Upper lobe of left lung (tissue), 6 donors: ENCODE measurements around the gene ALDH3B2. TPM values are rescaled to one million over a fixed set of nuclear protein-coding genes. Genes with fewer than 3 reads are reported as not detected.

ENCODE experiments used
- ATAC-seq, 2 donors: fragments of 200-7000 bp; cut with Tn5 transposase; one replicate each; pipeline ENCODE4 v1.9.1; 2022; ENCODE audit warnings: mild to moderate bottlenecking in 2 of 2, moderate library complexity in 2 of 2; ENCODE audit not compliant: low FRiP score in 2 of 2
- DNase-seq, 2 donors: peaks; one replicate each; pipeline ENCODE4 v3.0.0-alpha.2; 2019 to 2020
- H3K27ac ChIP-seq, 4 donors: fragments of 200-600 bp; sonication (generic); one replicate each; pipeline ENCODE4 v1.5.1; 2016 to 2019
- H3K27me3 ChIP-seq, 4 donors: fragments of 200-600 bp; sonication (generic); one replicate each; pipeline ENCODE4 v1.5.1; 2017 to 2019
- H3K36me3 ChIP-seq, 4 donors: fragments of 200-600 bp; sonication (generic); one replicate each; pipeline ENCODE4 v1.5.1; 2016 to 2019
- H3K4me1 ChIP-seq, 4 donors: fragments of 200-600 bp; sonication (generic); one replicate each; pipeline ENCODE4 v1.5.1; 2018 to 2019
- H3K4me3 ChIP-seq, 4 donors: fragments of 200-600 bp; sonication (generic); one replicate each; pipeline ENCODE4 v1.5.1; 2017 to 2019; ENCODE audit warnings: mild to moderate bottlenecking in 2 of 4, moderate library complexity in 1 of 4
- H3K9me3 ChIP-seq, 4 donors: fragments of 200-600 bp; sonication (generic); one replicate each; pipeline ENCODE4 v1.5.1; 2018 to 2019
- CTCF ChIP-seq, 6 experiments: fragments of 450-650 bp in 4 of 6; fragments of 200-600 bp in 2 of 6; sonication (generic) in 2 of 6; IDR thresholded peaks; one replicate each; pipeline ENCODE4 v1.5.1; 2016 to 2019; ENCODE audit warnings: antibody characterized with exemption in 6 of 6
- EP300 ChIP-seq, 4 donors: sonication (generic); formaldehyde crosslinking; IDR thresholded peaks; one replicate each; pipeline ENCODE4 v1.5.1; 2017; ENCODE audit warnings: antibody characterized with exemption in 4 of 4, control low read depth in 2 of 4
- POLR2A ChIP-seq, 4 donors: fragments of 450-650 bp; IDR thresholded peaks; one replicate each; pipeline ENCODE4 v1.5.1; 2016 to 2017; ENCODE audit warnings: antibody characterized with exemption in 4 of 4, mild to moderate bottlenecking in 2 of 4
- POLR2AphosphoS5 ChIP-seq, 2 donors: sonication (generic); formaldehyde crosslinking; IDR thresholded peaks; one replicate each; pipeline ENCODE4 v1.5.1; 2017; ENCODE audit warnings: antibody characterized with exemption in 2 of 2
- WGBS, 2 donors: methylation state at CpG; one replicate each; pipeline ENCODE4 v1.1.5; 2017 to 2018; 5-methylcytosine and 5-hydroxymethylcytosine counted together
- small RNA-seq, 4 donors: library from RNA; depleted of rRNA; stranded (forward); fragments of <200 nt; gene quantifications; one replicate each; pipeline ENCODE3, GENCODE V24; 2016
- total RNA-seq, 6 donors: library from RNA; depleted of rRNA in 4 of 6; stranded (reverse); fragments of >200 nt in 4 of 6; gene quantifications; one replicate each; pipeline versions ENCODE4 v1.1.0 to v1.2.1, GENCODE V29; 2016 to 2021
- donor health status: DM: no; HTN: no; CAD: no; lungs with moderate emphysema.
- donor health status: DM: no; HTN: yes; CAD: no; lungs with severe emphysema.

The ALDH3B2 gene
- total RNA-seq, 6 donors from 2014 or later = 0.30 to 6.4 (median 0.86) TPM; not detected in 1

GRCh38 chr11:67613313-67613959 is 61.0 kb downstream of the ALDH3B2 start:
- Histone ChIP-seq H3K9me3 (no peaks in the 10 kb centered on the region), H3K4me3 (peak overlapping the region in 3 of 4 donors; percentile 36 to 47 (median 45)), H3K36me3 (peaks cover 18 to 45% (median 38%) of the 10 kb centered on the region in 4 donors), H3K27ac (peak overlapping the region; percentile 83 to 91 (median 88)), H3K4me1 (peaks cover 10 to 24% (median 20%) of the 10 kb centered on the region in 4 donors), H3K27me3 (no peaks in the 10 kb centered on the region)
- TF ChIP-seq POLR2A (IDR thresholded peaks at IDR 0.05) (no peak), EP300 (IDR thresholded peaks at IDR 0.05) (no peak), POLR2AphosphoS5 (IDR thresholded peaks at IDR 0.05) (no peak), CTCF (IDR thresholded peaks at IDR 0.05) (no peak)
- WGBS, 2 donors = 91 to 93% methylated on average over 10 to 16 of the region's 17 CpGs
- DNase-seq (peak in 1 of 2 donors; percentile 54), ATAC-seq (no peak)

GRCh38 chr11:67612751-67613150 is 61.7 kb downstream of the ALDH3B2 start:
- TF ChIP-seq POLR2A (IDR thresholded peaks at IDR 0.05) = no peak
- TF ChIP-seq CTCF (IDR thresholded peaks at IDR 0.05) = no peak
- no peak for TF ChIP-seq POLR2AphosphoS5 (IDR thresholded peaks at IDR 0.05)
- TF ChIP-seq EP300 (IDR thresholded peaks at IDR 0.05) = no peak
- H3K27ac ChIP-seq = no peak overlapping the region
- 97% methylated on average over 8 of the region's 13 CpGs; no CpG with 5 or more reads in 1 of the 2 donors for WGBS, 2 donors
- H3K9me3 ChIP-seq = no peaks in the 10 kb centered on the region
- no peaks in the 10 kb centered on the region for H3K27me3 ChIP-seq
- peak in 1 of 2 donors; percentile 75 for DNase-seq
- peaks cover 15 to 31% (median 25%) of the 10 kb centered on the region in 4 donors for H3K4me1 ChIP-seq
- no peak for ATAC-seq
- peaks cover 18 to 46% (median 39%) of the 10 kb centered on the region in 4 donors for H3K36me3 ChIP-seq
- H3K4me3 ChIP-seq = no peak overlapping the region

Small RNA genes within 50 kb of the gene (small RNA-seq; reads per million reads assigned to genes)
- gene RPL37P2 = 0 to 0.26 (median 0) reads per million in 4 donors

Other genes with a start within 250 kb of the ALDH3B2 start
- 10 to 100 TPM; 35.2 to 94.3 (median 50.4) TPM for gene RPS6KB2, start 246.1 kb downstream of the ALDH3B2 start, total RNA-seq
- 10 to 100 TPM; 12.8 to 34.0 (median 18.0) TPM for gene PTPRCAP, start 236.9 kb downstream of the ALDH3B2 start, total RNA-seq
- gene CORO1B, start 231.1 kb downstream of the ALDH3B2 start, total RNA-seq = 100 to 1,000 TPM in 4 of 6 donors, 10 to 100 TPM in 2; 49.0 to 178 (median 118) TPM
- not detected for gene GPR152, start 221.9 kb downstream of the ALDH3B2 start, total RNA-seq
- 1 to 10 TPM; 1.5 to 4.7 (median 2.3) TPM for gene CABP4, start 219.3 kb downstream of the ALDH3B2 start, total RNA-seq
- gene TMEM134, start 205.4 kb downstream of the ALDH3B2 start, total RNA-seq = 100 to 1,000 TPM in 1 of 6 donors, 10 to 100 TPM in 5; 51.2 to 102 (median 75.2) TPM
- 100 to 1,000 TPM in 1 of 6 donors, 10 to 100 TPM in 5; 51.1 to 101 (median 75.3) TPM for gene AIP, start 191.6 kb downstream of the ALDH3B2 start, total RNA-seq
- gene PITPNM1, start 169.3 kb downstream of the ALDH3B2 start, total RNA-seq = 10 to 100 TPM; 32.0 to 90.1 (median 40.7) TPM
- 100 to 1,000 TPM in 2 of 6 donors, 10 to 100 TPM in 4; 36.7 to 119 (median 89.0) TPM for gene CDK2AP2, start 166.5 kb downstream of the ALDH3B2 start, total RNA-seq
- not detected for gene CABP2, start 151.2 kb downstream of the ALDH3B2 start, total RNA-seq
- gene GSTP1, start 90.8 kb downstream of the ALDH3B2 start, total RNA-seq = 1,000 to 10,000 TPM in 4 of 6 donors, 100 to 1,000 TPM in 2; 600 to 1,952 (median 1,144) TPM
- gene NDUFV1, start 67.7 kb downstream of the ALDH3B2 start, total RNA-seq = 100 to 1,000 TPM; 169 to 395 (median 205) TPM
- 10 to 100 TPM in 4 of 6 donors, 1 to 10 TPM in 1, not detected in 1; 4.3 to 17.8 (median 13.9) TPM for gene NUDT8, start 44.7 kb downstream of the ALDH3B2 start, total RNA-seq
- gene TBX10, start 34.9 kb downstream of the ALDH3B2 start, total RNA-seq = not detected
- 1 to 10 TPM in 1 of 6 donors, under 1 TPM in 1, not detected in 4; 0.37 to 3.2 TPM for gene ACY3, start 23.9 kb downstream of the ALDH3B2 start, total RNA-seq